ENCODE data around the gene MGAT4A. TPM values are rescaled to one million over a fixed set of nuclear protein-coding genes. Genes with fewer than 3 reads are reported as not detected.

MGAT4A gene
- total and polyA plus RNA-seq, 9 of the 15 experiments (the other 6 are each of a cell fraction or from before 2014, with no cell fraction given) = 0.03 to 0.53 (median 0.18) TPM; not detected in 2

GRCh38 chr2:98777710-98778109, 46.8 kb upstream of the MGAT4A start:
- in situ Hi-C loops (cut with MboI) = no loop called here
- Histone ChIP-seq H3K9ac (ENCODE audit: insufficient read depth in 1 of 2, low read depth in 2 of 2, low read length in 2 of 2) (no peak overlapping the region), H3K4me1 (replicated peaks in 1 of 2; ENCODE audit: control insufficient read depth in 2 of 2, insufficient read depth in 2 of 2, low read length in 2 of 2) (no peaks in the 10 kb centered on the region), H3K9me3 (replicated peaks; ENCODE audit: control insufficient read depth, insufficient read depth, low read depth, low read length) (no peaks in the 10 kb centered on the region), H2AFZ (ENCODE audit: low read depth, low read length) (no peak overlapping the region), H3K4me2 (ENCODE audit: insufficient read depth, low read length) (no peak overlapping the region), H3K4me3 (no peak overlapping the region), H4K20me1 (replicated peaks; ENCODE audit: control insufficient read depth, insufficient read depth, low read length) (no peaks in the 10 kb centered on the region), H3K36me3 (ENCODE audit: control insufficient read depth, insufficient read depth, low read length) (no peaks in the 10 kb centered on the region), H3K27ac (ENCODE audit: extremely low read depth, low read depth, low read length) (no peak overlapping the region), H3K79me2 (ENCODE audit: control insufficient read depth, insufficient read depth, low read length) (no peaks in the 10 kb centered on the region), H3K9me1 (ENCODE audit: control insufficient read depth, insufficient read depth, low read length) (no peaks in the 10 kb centered on the region), H3K27me3 (ENCODE audit: control insufficient read depth in 2 of 2, insufficient read depth in 2 of 2, low read length in 2 of 2) (peaks cover 9 to 36% of the 10 kb centered on the region in 2 experiments; a peak in 4 of 5 replicates)
- intact Hi-C loops (cut with micrococcal nuclease) = no loop called here
- no peak for FAIRE-seq
- no peak for DNase-seq (ENCODE audit: extremely low read depth in 1 of 4, low spot score in 3 of 4)
- ATAC-seq = no peak
- BruUV-seq (replicated peaks) = no TSS peak
- ChIA-PET CTCF (ENCODE audit: low intra/inter-chr PET ratio) (no interaction called here), POLR2A (interaction anchor here (0.9 to 1.5 kb wide), 2 partner anchors 12 to 14 kb away, joined by 3 read pairs; no protein-coding TSS in a partner anchor)
- 0% methylated on average over 1 of the region's 1 CpG for WGBS (ENCODE audit: insufficient coverage, low coverage, missing lambda C conversion rate)
- TF ChIP-seq ZNF124 (CRISPR knock-in tag; IDR thresholded peaks at IDR 0.05) (no peak), ETV5 (CRISPR knock-in tag; IDR thresholded peaks at IDR 0.05; ENCODE audit: low read depth) (no peak)

- no peak for DNase-seq (ENCODE audit: extremely low read depth in 1 of 4, low spot score in 3 of 4)
- H3K9ac ChIP-seq (ENCODE audit: insufficient read depth in 1 of 2, low read depth in 2 of 2, low read length in 2 of 2) = no peak overlapping the region
- H3K9me1 ChIP-seq (ENCODE audit: control insufficient read depth, insufficient read depth, low read length) = no peaks in the 10 kb centered on the region
- BruUV-seq (replicated peaks) = no TSS peak
- H3K27ac ChIP-seq (ENCODE audit: extremely low read depth, low read depth, low read length) = no peak overlapping the region
- no peak overlapping the region for H3K4me2 ChIP-seq (ENCODE audit: insufficient read depth, low read length)
- H4K20me1 ChIP-seq (replicated peaks; ENCODE audit: control insufficient read depth, insufficient read depth, low read length) = no peaks in the 10 kb centered on the region
- H2AFZ ChIP-seq (ENCODE audit: low read depth, low read length) = no peak overlapping the region
- POLR2A ChIA-PET = interaction anchor here (0.9 kb wide), 1 partner anchor 14 kb away, joined by 3 read pairs; no protein-coding TSS in a partner anchor
- CTCF ChIA-PET (ENCODE audit: low intra/inter-chr PET ratio) = no interaction called here
- H3K4me1 ChIP-seq (replicated peaks in 1 of 2; ENCODE audit: control insufficient read depth in 2 of 2, insufficient read depth in 2 of 2, low read length in 2 of 2) = no peaks in the 10 kb centered on the region
- no peaks in the 10 kb centered on the region for H3K9me3 ChIP-seq (replicated peaks; ENCODE audit: control insufficient read depth, insufficient read depth, low read depth, low read length)
- no peak for ATAC-seq
- in situ Hi-C loops (cut with MboI) (no loop called here), intact Hi-C loops (cut with micrococcal nuclease) (no loop called here)
- H3K4me3 ChIP-seq = no peak overlapping the region
- WGBS (ENCODE audit: insufficient coverage, low coverage, missing lambda C conversion rate) = under 1% methylated on average over 6 of the region's 6 CpGs
- FAIRE-seq = no peak
- peaks cover 14 to 42% of the 10 kb centered on the region in 2 experiments; a peak in 4 of 5 replicates for H3K27me3 ChIP-seq (ENCODE audit: control insufficient read depth in 2 of 2, insufficient read depth in 2 of 2, low read length in 2 of 2)
- H3K36me3 ChIP-seq (ENCODE audit: control insufficient read depth, insufficient read depth, low read length) = no peaks in the 10 kb centered on the region
- no peaks in the 10 kb centered on the region for H3K79me2 ChIP-seq (ENCODE audit: control insufficient read depth, insufficient read depth, low read length)
- no peak for TF ChIP-seq ZSCAN32 (CRISPR knock-in tag; IDR thresholded peaks at IDR 0.05)
- no peak for TF ChIP-seq ZKSCAN3 (CRISPR knock-in tag; IDR thresholded peaks at IDR 0.05)
- no peak for TF ChIP-seq KDM5B (IDR thresholded peaks at IDR 0.05; ENCODE audit: insufficient replicate concordance, low read depth, low read length)
- no peak for TF ChIP-seq ZNF592 (IDR thresholded peaks at IDR 0.05)
- no peak for TF ChIP-seq FIP1L1 (IDR thresholded peaks at IDR 0.05; ENCODE audit: low read depth, low read length, poor library complexity, severe bottlenecking)
- no peak for TF ChIP-seq NFIX (CRISPR knock-in tag; IDR thresholded peaks at IDR 0.05; ENCODE audit: low read depth)
- no peak for TF ChIP-seq NFE2 (IDR thresholded peaks at IDR 0.05; ENCODE audit: low read depth)
- no peak for TF ChIP-seq MAFG (tag; conservative IDR thresholded peaks at IDR 0.05)
- TF ChIP-seq LCOR (CRISPR knock-in tag; IDR thresholded peaks at IDR 0.05) = no peak
- TF ChIP-seq ZNF511 (CRISPR knock-in tag; IDR thresholded peaks at IDR 0.05) = no peak
- TF ChIP-seq NCOA1 (IDR thresholded peaks at IDR 0.05; ENCODE audit: low read depth) = no peak
Measured at GRCh38 chr2:98777076-98777475, 46.1 kb upstream of the MGAT4A start.

Data from K562 (cell line).